ENCODE measurements around the gene CEP85L.

DNA sequence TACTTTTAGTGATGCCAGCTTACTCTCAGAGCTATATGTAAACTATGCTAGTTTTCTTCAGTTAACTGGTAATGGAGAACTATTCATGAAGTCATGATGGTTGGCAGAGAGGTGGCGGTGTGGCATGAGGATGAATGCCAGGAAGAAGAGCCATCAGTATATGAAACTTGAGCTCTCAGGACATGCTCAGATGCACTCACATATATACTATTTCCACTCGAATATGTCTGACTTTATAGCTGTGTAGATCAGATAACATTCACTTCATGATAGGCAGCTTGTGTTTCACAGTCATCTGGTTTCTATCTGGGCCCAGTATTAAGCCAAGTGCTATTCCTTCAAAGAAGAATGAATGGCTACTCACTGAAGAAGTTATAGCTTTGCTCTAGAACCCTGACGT is 46.2 kb upstream of the CEP85L start:
- TF ChIP-seq CTCF (IDR thresholded peaks at IDR 0.05; ENCODE audit: borderline replicate concordance, extremely low read depth, low read length, poor library complexity, severe bottlenecking): no peak
- no peak for TF ChIP-seq EZH2 (IDR thresholded peaks at IDR 0.05; ENCODE audit: borderline replicate concordance, low read depth, low read length, severe bottlenecking)
